ENCODE measurements around the gene UBE2Z.
"Not testable (repeated sequence)": the region's sequence is repeated elsewhere in the genome, so short reads cannot be mapped to it uniquely, and the experiment has no call there.

Gene UBE2Z
- 128 to 205 reads per million in 2 experiments for total RNA-seq

DNA sequence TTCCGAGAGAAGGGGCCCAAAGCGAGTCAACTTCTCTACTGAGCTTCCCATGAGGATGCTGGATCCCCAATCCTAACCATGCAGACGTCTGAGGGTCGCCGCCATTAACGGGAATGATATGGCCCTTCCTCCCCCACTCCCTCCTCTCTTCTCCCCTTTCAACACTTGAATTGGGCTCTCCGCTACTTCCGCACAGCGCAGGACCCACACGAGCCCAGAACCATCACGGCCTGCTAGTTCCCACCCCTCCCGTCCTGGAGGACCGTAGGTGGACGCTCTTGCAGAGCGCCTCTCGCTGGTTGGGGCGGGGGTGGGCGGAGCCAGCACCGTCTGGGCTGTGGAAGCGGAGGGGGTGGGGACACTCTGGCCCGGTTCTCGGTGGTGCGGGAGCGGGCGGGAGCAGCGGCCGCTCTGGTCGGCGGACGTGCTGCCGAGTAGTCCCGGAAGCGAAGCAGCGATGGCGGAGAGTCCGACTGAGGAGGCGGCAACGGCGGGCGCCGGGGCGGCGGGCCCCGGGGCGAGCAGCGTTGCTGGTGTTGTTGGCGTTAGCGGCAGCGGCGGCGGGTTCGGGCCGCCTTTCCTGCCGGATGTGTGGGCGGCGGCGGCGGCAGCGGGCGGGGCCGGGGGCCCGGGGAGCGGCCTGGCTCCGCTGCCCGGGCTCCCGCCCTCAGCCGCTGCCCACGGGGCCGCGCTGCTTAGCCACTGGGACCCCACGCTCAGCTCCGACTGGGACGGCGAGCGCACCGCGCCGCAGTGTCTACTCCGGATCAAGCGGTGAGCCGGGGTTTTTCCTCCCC, at the start of gene UBE2Z:
Gene UBE2Z (plus strand): TSS at position 361 of the 797 bp plus-strand sequence. CDS start 97 bp downstream, at position 458.
- peak; percentile 80 for DNase-seq (ENCODE audit: low read depth)

- no peak for DNase-seq (ENCODE audit: low read depth)
These were observed 48.2 kb upstream of the UBE2Z start for GRCh38 chr17:48860034-48860433.

- no peak for DNase-seq (ENCODE audit: low read depth)
These were observed 47.8 kb upstream of the UBE2Z start for GRCh38 chr17:48860456-48860855.

GRCh38 chr17:48868916-48869500, 39.2 kb upstream of the UBE2Z start:
- no peak for DNase-seq (ENCODE audit: low read depth)

DNA sequence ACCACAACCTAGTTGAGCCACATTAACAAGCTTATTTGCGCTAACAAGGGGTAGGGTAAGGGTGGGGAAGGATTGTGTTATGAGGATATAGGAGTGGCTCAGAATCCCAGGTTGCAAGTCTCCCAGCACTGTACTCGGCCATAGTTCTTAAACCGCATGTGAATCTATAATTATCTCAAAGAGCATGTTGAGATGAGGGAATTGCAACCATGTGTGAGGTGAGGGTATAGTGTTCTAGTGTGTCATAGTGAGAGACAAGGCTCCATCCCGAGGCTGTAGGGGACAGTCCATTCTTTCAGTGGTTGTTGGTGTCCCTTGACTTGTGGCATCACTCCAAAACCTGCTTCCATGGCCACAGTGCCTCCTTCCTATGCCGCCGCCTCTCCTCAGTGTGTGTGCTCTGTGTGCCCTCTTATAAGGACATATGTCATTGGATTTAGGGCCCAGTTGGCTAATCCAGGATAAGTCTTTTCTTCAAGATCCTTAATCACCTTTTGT, 38.3 kb upstream of the UBE2Z start:
- no peak for DNase-seq (ENCODE audit: low read depth)

DNA sequence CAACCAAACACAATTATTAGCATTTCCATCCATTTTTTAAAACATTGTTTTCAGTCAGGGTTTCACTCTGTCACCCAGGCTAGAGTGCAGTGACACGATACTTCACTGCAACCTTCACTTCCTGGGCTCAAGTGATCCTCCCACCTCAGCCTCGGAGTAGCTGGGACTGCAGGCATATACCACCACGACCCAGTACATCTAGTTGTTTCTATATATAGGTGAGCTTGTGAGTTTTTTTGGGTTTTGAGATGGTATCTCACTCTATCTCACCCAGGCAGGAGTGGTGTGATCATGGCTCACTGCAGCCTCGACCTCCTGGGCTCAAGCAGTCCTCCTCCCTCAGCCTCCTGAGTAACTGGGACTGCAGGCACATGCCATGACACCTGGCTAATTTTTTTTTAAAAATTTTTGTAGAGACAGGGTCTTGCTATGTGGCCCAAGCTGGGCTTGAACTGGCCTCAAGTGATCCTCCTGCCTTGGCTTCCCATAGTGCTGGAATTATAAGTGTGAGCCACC, 37.1 kb upstream of the UBE2Z start:
- no peak for DNase-seq (ENCODE audit: low read depth)

GRCh38 chr17:48871551-48872351, 36.5 kb upstream of the UBE2Z start:
- DNase-seq (ENCODE audit: low read depth): no peak

DNA sequence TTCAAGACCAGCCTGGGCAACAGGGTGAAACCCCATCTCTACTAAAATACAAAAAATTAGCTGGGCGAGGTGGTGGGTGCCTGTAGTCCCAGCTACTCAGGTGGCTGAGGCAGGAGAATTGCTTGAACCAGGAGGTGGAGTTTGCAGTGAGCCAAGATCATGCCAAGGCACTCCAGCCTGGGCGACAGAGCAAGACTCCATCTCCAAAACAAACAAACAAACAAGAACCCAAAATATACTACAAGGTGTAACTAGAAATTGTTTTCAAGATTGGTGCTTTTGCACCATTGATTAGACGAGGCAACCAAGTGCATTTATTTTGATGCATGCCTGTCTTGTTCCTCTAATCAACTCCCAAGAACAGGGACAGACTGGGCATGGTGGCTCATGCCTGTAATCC, 35.8 kb upstream of the UBE2Z start:
- DNase-seq (ENCODE audit: low read depth): not testable (repeated sequence)

- no peak for DNase-seq (ENCODE audit: low read depth)
These were observed 35.0 kb upstream of the UBE2Z start for GRCh38 chr17:48873209-48873608.

DNA sequence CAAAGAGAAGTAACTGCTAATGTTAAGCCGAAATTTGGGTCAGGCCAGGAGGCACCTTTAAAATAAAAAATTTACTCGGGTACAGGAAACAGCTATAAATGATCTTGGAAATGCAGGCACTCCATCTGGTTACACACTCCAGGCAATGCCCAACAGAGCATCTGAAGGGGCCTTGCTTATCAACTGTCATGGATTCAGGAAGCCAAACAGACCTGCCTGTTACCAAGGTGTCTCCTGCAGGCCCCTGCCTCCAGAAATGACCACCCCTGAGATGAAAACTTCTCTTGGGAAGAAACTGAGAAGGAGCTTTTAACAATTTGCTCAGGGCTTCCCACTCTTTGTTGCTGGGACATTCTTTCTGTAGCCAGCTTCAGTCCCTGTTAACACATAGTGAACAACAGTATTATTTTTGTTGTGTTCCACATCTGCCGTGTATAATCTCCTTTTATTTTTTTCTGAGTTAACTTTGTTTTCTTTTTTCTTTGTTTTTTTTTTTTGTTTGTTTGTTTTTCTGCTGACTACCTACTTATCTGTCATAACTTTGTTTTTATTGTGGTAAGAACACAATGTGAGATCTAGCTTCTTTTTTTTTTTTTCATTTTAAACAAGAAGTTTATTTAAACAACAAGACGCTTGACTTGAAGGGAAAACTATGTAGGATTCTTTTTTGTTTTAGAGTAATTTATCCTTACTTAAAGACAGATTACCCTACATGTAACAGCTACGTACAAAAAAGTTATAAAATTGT, 34.3 kb upstream of the UBE2Z start:
- no peak for DNase-seq (ENCODE audit: low read depth)

- DNase-seq (ENCODE audit: low read depth): peak; percentile 31
These were observed 29.0 kb upstream of the UBE2Z start for GRCh38 chr17:48878920-48879898.

DNA sequence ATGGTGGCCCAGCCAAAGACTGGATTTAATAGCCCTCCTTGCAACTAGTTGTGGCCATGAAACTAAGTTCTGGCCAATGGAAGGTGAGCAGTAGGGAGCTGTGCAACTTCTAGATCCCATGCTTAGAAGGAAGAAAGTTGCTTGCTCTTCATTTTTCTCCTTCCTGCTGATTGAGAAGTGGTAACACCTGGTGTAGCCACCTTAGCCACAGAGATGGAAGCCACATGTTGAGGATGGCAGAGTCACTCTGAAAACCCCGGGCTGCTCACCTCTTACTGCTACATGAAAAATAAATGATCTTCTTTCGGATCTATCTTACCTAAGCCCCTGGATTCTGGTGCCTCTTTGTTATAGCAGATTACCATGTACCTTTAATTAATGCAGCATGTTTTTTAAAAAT, 25.9 kb upstream of the UBE2Z start:
- DNase-seq (ENCODE audit: low read depth): no peak

DNA sequence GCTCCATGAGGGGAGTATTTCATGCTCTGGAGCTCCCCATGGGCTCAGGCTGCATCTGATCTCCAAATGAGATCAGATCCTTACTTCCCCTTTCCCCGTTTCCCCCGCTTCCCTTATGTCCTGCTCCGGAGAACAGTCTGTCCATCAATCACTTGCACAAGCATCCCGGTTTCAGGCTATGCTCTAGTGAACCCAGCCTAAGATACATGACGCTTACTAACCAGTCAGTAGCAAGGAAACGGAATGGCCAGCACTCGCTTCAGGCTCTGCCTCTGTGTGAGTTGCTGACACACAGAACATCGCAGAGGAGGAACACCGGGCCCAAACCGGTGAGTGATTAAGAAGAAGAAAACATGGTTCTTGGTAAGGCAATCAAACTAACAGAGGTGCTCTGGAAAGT, 25.0 kb upstream of the UBE2Z start:
- DNase-seq (ENCODE audit: low read depth): no peak

DNA sequence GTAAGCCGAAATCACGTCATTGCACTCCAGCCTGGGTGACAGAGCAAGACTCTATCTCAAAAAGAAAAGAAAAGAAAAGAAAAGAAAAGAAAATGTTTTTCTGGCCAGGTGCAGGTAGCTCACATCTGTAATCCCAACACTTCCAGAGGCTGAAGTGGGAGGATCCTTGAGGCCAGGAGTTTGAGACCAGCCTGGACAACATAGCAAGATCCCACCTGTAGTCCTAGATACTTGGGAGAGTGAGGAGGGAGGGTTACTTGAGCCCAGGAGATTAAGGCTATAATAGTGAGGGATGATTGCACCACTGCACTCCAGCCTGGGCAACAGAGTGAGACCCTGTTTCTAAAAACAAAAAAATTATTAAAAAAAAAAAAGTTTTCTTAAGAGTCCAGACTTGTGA, 18.1 kb upstream of the UBE2Z start:
- no peak for DNase-seq (ENCODE audit: low read depth)

- no peak for DNase-seq (ENCODE audit: low read depth)
These were observed 15.1 kb upstream of the UBE2Z start for GRCh38 chr17:48892940-48893645.

DNA sequence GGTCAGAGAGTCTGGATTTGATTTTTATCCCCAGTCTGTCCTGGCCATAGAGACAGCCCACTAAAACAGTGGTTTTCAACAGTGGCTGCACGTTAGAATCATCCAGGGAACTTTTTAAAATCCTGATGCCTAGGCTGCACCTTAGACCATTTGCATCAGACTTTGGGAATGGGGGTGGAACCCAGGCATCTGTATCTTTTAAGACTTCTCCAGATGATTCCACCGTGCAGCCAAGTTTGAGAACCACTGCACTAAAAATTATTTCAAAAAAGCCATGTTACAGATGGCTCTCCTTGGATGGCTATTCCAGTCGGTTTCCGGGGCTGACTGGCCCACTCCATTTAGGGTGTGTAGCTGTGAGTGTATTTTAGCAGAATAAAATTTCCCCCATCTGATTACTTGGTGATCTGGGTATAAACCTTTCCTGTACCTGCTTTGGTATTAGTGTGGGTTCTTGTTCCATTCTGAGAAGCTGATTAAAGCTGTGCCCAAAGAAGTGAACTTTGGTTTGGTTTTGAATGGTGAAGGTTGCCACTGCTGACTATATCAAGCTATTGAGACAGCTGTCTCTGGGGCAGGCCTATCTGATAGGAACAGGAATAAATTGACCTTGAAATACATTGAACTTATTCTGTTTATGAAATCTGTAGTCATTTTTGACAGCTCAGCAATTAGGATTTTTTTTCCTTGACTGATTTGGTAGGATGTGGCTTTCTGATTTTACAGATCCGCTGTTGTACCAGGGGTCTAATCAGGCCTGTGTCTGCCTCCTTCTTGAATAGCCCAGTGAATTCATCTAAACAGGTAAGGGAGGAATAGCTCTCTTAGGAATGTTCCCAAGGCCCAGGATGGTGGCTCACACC, 14.3 kb upstream of the UBE2Z start:
- no peak for DNase-seq (ENCODE audit: low read depth)

DNA sequence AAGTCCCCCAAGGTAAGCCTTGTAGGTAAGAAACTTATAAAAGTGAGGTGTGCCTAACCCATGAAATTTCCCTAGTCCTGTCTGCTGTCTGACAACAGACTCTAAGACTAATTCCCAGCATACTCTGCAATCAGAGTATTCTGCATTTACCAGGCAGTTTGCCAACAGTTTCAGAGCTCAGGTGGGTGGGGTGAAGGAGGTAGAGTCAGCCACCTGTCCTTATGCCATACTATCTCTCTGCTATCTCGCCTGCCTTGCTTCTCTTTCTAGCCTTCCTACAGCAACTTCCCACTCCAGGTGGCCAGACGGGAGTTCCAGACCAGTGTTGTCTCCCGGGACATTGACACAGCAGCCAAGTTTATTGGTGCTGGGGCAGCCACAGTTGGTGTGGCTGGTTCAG, 13.3 kb upstream of the UBE2Z start:
- DNase-seq (ENCODE audit: low read depth): no peak

- DNase-seq (ENCODE audit: low read depth): no peak
These were observed 7.0 kb upstream of the UBE2Z start for GRCh38 chr17:48901241-48901640.

DNA sequence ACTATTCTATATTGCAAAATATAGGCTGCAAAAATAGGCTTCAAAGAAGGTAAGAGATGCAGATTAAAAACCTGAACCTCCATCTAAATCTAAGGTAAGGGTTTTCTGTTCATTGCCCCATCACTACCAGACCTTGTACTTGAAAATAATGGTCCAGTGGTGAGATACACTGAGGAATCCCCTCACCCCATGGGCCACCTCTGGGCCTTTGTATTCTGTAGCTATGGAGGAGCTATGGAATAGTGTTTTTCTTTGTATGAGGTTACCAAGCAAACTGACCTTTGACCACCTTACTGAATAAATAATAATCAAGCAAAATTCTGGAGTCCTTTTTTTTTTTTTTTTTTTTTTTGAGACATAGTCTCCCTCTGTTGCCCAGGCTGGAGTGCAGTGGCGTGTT, 4.8 kb upstream of the UBE2Z start:
- no peak for DNase-seq (ENCODE audit: low read depth)

Data from T follicular helper cell (primary cell).